SK-N-SH (cell line): ENCODE data around the gene SLC41A3. TPM values are rescaled to one million over a fixed set of nuclear protein-coding genes. Genes with fewer than 3 reads are reported as not detected.

Experiments
- polyA plus RNA-seq, 3 experiments: library from polyadenylated mRNA; depleted of rRNA; stranded (reverse); fragments of >200 nt; gene quantifications; 2 replicates each; pipeline ENCODE4 v1.2.3, GENCODE V29; 2012
- small RNA-seq, 7 experiments: library from RNA; depleted of rRNA; stranded (forward); fragments of <200 nt; gene quantifications; one replicate each; pipeline ENCODE3, GENCODE V24; 2012

The SLC41A3 gene
- polyA plus RNA-seq, 1 of the 3 experiments (the other 2 are of a cell fraction), result 53.4 TPM

Small RNA genes within 50 kb of the gene (small RNA-seq; reads per million reads assigned to genes)
- 0 reads per million in 7 experiments for gene AC092903.1

Other genes starting within 250 kb of the SLC41A3 start
- gene ROPN1B, start 114.9 kb downstream of the SLC41A3 start, polyA plus RNA-seq (2012; rRNA removed), result not detected in 2 replicates
- 0.03 TPM in 1 of 2 replicates, not detected in the other for gene ALDH1L1, start 96.5 kb upstream of the SLC41A3 start, polyA plus RNA-seq (2012; rRNA removed)